Transverse colon (tissue), 4 donors: ENCODE results near the gene LRP1-AS. TPM values are rescaled to one million over a fixed set of nuclear protein-coding genes. Genes with fewer than 3 reads are reported as not detected.

ENCODE experiments used
- DNase-seq: peaks from one replicate; pipeline ENCODE4 v3.0.0-alpha.2; 2019
- H3K27ac ChIP-seq, 4 donors: fragments of 200-600 bp; sonication (generic); 2 replicates each; pipeline ENCODE4 v1.5.1; 2016 to 2018; ENCODE audit warnings: inconsistent platforms in 4 of 4
- H3K27me3 ChIP-seq: fragments of 200-600 bp; sonication (generic); 2 replicates; pipeline ENCODE4 v1.5.1; 2017; ENCODE audit warnings: inconsistent platforms
- H3K36me3 ChIP-seq, 4 donors: fragments of 200-600 bp; sonication (generic); 2 replicates each; pipeline ENCODE4 v1.5.1; 2017 to 2019; ENCODE audit warnings: inconsistent platforms in 4 of 4
- H3K4me1 ChIP-seq, 4 donors: fragments of 200-600 bp; sonication (generic); 2 replicates each; pipeline ENCODE4 v1.5.1; 2017 to 2020; ENCODE audit warnings: inconsistent platforms in 4 of 4
- H3K4me3 ChIP-seq, 4 donors: fragments of 200-600 bp; sonication (generic); 1 replicate in 1 of 4; 2 replicates in 3 of 4; pipeline versions ENCODE4 v1.5.1 to v1.6.1; 2017 to 2019; ENCODE audit warnings: inconsistent platforms in 4 of 4
- H3K9me3 ChIP-seq, 2 donors: fragments of 200-600 bp; sonication (generic); 2 replicates each; pipeline ENCODE4 v1.5.1; 2017 to 2019; ENCODE audit warnings: inconsistent platforms in 2 of 2
- EP300 ChIP-seq: sonication (generic); formaldehyde crosslinking; IDR thresholded peaks from one replicate; pipeline ENCODE4 v1.6.1; 2017; ENCODE audit warnings: antibody characterized with exemption, low read depth
- POLR2A ChIP-seq: fragments of 450-650 bp; IDR thresholded peaks from one replicate; pipeline ENCODE4 v1.6.1; 2016; ENCODE audit warnings: antibody characterized with exemption, mild to moderate bottlenecking, moderate library complexity
- POLR2AphosphoS5 ChIP-seq, 3 donors: sonication (generic); formaldehyde crosslinking; IDR thresholded peaks; one replicate each; pipeline ENCODE4 v1.6.1; 2016; ENCODE audit warnings: antibody characterized with exemption in 3 of 3
- WGBS, 2 donors: methylation state at CpG; one replicate each; pipeline ENCODE4 v1.1.5; 2018; ENCODE audit warnings: low coverage in 1 of 2; 5-methylcytosine and 5-hydroxymethylcytosine counted together
- in situ Hi-C, 4 donors: fragments of 200-750 bp; cut with MboI; loops; one replicate each; pipeline versions ENCODE4 v1.15.0 to v1.15.1; 2017; ENCODE audit warnings: low sequenced_read_pairs in 3 of 4, low pct_ligation_motif_present in 1 of 4, low pct_unique_long_range_greater_than_20kb in 1 of 4
- intact Hi-C: fragments of 100-400 bp; cut with DNase I; formaldehyde crosslinking; loops from one replicate; pipeline ENCODE4 v1.15.1; 2023; ENCODE audit warnings: low total_unique reads
- total RNA-seq, 4 donors: library from RNA; depleted of rRNA; stranded (reverse); fragments of >200 nt; gene quantifications; one replicate each; pipeline ENCODE4 v1.1.0, GENCODE V29; 2016
- TF ChIP-seq, protein P1 (sequence below), 5 experiments: fragments of 200-600 bp in 3 of 5; fragments of 450-650 bp in 2 of 5; sonication (generic) in 3 of 5; IDR thresholded peaks; 1 replicate in 2 of 5; 2 replicates in 3 of 5; pipeline ENCODE4 v1.5.1; 2016 to 2017; ENCODE audit warnings: antibody characterized with exemption in 5 of 5, inconsistent platforms in 3 of 5, mild to moderate bottlenecking in 2 of 5, moderate library complexity in 1 of 5

LRP1-AS gene
- total RNA-seq, 4 donors from 2014 or later, result not detected

DNA sequence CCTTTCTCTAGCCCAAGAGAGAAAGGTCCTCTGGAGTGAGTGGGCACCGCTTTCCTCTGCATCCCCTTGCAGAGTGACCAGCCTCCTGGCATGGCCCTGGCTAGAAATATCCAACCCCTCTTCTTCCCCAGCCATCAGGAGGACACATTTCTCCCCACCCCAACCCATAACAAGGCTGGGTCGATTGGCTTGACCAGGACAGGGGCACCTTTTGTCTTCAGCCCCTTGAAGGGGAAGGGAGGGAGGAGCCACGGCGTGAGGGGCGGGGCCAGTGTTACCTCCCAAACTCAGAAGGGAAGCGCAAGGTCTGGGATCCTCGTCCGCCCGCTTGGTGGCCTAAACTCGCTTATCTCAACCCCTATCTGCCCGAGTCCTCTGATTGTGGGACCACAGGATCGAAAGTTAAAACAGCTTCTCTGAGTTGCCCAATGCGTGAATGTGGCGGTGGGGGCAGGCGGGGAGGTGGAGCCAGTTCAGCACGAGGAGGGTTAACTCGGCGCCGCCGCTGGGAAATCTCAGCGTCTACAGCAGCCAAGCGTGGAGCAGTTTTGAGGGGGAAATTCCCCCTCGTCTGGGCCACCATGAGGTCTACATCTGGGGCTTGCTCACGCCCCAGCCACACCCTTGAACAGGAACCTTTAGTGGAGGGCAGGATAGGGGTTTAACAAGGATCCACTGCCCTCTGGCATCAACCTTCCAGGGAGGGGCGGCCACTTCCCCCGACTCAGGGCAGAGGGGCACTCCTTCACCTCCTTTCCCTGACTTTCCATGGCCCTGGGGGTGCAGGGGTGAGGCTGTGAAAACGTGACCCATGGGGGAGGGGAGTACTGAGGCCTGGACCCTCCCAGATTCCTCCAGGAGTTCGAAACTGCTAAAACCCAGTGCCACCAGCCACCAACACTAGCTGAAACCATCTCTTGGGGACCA is 37.1 kb downstream of the LRP1-AS start:
- TF ChIP-seq POLR2A (no peak), POLR2AphosphoS5 (IDR thresholded peaks at IDR 0.05) (peak in 2 of 3 donors; percentile 34 to 62)
- H3K4me1 ChIP-seq, result peaks cover 15 to 40% (median 28%) of the 10 kb centered on the region in 4 donors
- peak; percentile 82 for DNase-seq
- H3K27me3 ChIP-seq, result no peaks in the 10 kb centered on the region
- 0 to 2% methylated on average over 1 to 26 of the region's 28 CpGs for WGBS, 2 donors
- H3K4me3 ChIP-seq, result peak overlapping the region; percentile 54 to 82 (median 62)
- H3K27ac ChIP-seq, result peak overlapping the region; percentile 96 to 99 (median 98)
- H3K9me3 ChIP-seq, result no peaks in the 10 kb centered on the region
- H3K36me3 ChIP-seq, result peaks cover 0 to 24% (median 8%) of the 10 kb centered on the region in 4 donors
- intact Hi-C loops (loop anchor here (2.0 to 5.0 kb wide), 2 partner anchors 22 to 38 kb away; partner anchors contain the start of gene NAB2), in situ Hi-C loops (loop anchor here in 2 of 4 donors (5.0 kb wide), 2 partner anchors 38 to 43 kb away; no protein-coding TSS in a partner anchor)

DNA sequence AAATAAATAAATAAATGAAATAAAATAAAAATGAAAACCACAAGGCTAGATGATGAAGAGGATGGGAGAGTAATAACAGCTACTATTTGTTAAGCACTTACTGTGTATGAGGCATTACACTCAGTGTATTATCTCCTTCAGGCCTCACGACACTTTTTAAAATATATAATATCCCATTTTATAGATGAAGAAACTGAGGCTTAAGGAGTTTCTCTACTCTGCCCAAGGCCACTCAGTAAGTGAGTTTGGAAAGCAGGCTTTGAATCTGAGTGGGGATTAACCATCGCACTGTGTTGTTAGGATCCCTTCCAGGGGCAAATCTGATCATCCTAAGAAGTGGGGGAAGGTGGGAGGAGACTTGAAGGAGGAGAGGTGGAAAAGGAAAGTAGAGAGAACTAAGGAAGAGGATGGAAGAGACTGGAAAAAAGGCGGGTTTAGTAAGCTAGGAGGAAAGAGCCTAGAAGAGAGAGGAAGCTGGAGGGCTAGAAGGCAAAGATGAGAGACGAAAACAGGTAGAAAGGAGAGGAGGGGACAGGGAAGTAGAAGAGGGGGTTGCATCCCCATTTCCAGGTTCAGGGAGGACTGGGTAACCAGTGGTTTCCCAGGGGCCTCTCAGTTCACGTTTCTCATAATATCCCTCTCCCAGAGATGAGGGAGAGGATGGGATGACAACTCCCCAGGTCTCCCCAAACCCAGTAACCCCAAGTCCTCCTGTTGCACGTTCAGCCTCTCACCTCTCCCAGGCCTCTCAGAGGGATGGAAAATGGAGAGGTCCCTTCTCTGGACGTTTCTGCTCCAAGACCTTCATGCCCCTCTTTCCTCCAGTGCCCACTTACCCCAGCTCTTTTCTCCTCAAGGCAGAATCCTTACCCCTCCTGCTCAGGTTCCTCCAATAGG is 38.0 kb downstream of the LRP1-AS start:
- no peak for DNase-seq
- WGBS, 2 donors, result 44 to 78% methylated on average over 4 to 7 of the region's 7 CpGs
- intact Hi-C loops (loop anchor here (2.0 to 5.0 kb wide), 2 partner anchors 21 to 37 kb away; partner anchors contain the start of gene NAB2), in situ Hi-C loops (loop anchor here in 2 of 4 donors (5.0 kb wide), 2 partner anchors 37 to 42 kb away; no protein-coding TSS in a partner anchor)
- no peaks in the 10 kb centered on the region for H3K27me3 ChIP-seq
- peaks cover 0 to 33% (median 8%) of the 10 kb centered on the region in 4 donors for H3K36me3 ChIP-seq
- peak overlapping the region; percentile 54 to 82 (median 62) for H3K4me3 ChIP-seq
- TF ChIP-seq POLR2AphosphoS5 (IDR thresholded peaks at IDR 0.05) (no peak), POLR2A (no peak), EP300 (no peak)
- TF ChIP-seq, protein P1, sequence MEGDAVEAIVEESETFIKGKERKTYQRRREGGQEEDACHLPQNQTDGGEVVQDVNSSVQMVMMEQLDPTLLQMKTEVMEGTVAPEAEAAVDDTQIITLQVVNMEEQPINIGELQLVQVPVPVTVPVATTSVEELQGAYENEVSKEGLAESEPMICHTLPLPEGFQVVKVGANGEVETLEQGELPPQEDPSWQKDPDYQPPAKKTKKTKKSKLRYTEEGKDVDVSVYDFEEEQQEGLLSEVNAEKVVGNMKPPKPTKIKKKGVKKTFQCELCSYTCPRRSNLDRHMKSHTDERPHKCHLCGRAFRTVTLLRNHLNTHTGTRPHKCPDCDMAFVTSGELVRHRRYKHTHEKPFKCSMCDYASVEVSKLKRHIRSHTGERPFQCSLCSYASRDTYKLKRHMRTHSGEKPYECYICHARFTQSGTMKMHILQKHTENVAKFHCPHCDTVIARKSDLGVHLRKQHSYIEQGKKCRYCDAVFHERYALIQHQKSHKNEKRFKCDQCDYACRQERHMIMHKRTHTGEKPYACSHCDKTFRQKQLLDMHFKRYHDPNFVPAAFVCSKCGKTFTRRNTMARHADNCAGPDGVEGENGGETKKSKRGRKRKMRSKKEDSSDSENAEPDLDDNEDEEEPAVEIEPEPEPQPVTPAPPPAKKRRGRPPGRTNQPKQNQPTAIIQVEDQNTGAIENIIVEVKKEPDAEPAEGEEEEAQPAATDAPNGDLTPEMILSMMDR (IDR thresholded peaks at IDR 0.05), result no peak
- peaks cover 15 to 40% (median 28%) of the 10 kb centered on the region in 4 donors for H3K4me1 ChIP-seq
- peak overlapping the region; percentile 96 to 99 (median 98) for H3K27ac ChIP-seq
- H3K9me3 ChIP-seq, result no peaks in the 10 kb centered on the region

DNA sequence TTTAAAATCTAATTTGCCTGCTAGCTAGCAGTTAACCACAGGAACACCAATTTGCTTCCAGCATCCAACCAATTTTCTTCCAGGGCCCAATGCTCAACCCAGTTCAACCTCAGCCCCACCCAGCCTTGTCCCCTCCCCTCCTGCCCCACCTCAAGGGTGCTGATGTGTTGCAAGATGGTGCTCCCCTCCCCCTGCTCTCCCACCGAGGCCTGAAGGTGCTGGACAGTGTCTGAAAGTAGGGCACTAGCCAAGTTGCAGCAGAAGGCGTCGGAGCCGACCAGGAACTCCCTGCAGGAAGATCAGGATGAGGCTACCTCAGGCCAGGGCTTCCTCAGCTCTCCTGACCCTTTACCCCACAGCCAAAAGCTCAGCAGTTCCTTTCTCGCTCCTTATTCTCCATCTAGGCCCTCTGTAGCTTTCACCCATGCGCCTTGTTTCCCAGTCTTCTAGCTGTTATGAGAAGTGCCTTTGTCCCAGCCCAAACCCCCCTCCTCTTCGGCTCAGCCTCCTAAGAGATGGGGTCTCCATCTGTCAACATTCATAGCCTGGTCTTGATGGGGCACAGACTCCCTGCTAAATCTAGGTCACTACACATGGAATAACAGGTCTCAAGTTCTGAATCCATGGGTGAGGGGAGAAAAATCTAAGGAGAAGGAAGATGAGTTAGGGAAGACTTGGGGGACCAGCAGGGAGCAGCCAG is 39.8 kb downstream of the LRP1-AS start:
- TF ChIP-seq POLR2A, result no peak
- TF ChIP-seq POLR2AphosphoS5 (IDR thresholded peaks at IDR 0.05), result peak in 1 of 3 donors; percentile 37
- DNase-seq, result no peak
- H3K4me1 ChIP-seq, result peaks cover 12 to 48% (median 27%) of the 10 kb centered on the region in 4 donors
- intact Hi-C loops (no loop called here), in situ Hi-C loops (no loop called here)
- peaks cover 0 to 37% (median 10%) of the 10 kb centered on the region in 4 donors for H3K36me3 ChIP-seq
- WGBS, 2 donors, result 67 to 70% methylated on average over 3 to 7 of the region's 7 CpGs
- H3K27me3 ChIP-seq, result no peaks in the 10 kb centered on the region
- peak overlapping the region in 1 of 4 donors; percentile 26 for H3K27ac ChIP-seq
- no peak overlapping the region for H3K4me3 ChIP-seq
- H3K9me3 ChIP-seq, result no peaks in the 10 kb centered on the region

DNA sequence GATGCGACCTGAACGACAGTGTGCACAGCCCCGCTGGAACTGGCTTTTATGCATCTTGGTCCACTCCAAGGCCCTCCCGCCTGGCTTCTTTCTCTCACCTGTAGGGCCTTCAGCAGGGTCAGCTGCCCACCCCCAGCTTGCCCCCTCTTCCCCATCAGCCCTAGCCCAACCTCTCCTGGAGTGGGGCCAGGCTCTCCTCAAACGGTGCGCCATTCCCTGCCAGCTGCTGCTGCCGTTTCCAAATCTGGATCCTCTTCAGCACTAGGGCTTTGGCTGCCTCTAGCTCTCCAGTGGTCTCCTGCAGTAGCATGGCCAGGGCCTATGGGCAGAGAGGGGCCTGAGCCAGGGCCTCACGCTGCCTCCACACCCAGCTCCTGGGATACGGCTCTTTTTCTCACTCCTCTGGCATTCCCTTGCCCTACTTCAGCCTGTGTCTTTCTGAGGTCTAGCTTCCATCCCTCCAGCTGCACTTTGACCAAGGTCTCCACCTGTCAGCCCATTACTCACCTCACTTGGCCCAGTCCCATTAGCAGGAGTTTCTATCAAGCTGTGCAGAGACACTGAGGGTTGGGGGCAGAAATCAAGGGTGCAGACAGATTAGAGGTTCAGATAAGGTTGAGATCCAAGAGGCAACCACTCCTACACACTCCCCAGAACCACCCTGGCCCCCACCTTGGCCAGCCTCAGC is 41.3 kb downstream of the LRP1-AS start:
- in situ Hi-C loops (no loop called here), intact Hi-C loops (no loop called here)
- TF ChIP-seq, protein P1 (IDR thresholded peaks at IDR 0.05), result no peak
- no peak for TF ChIP-seq POLR2A
- TF ChIP-seq EP300, result no peak
- TF ChIP-seq POLR2AphosphoS5 (IDR thresholded peaks at IDR 0.05), result no peak
- Histone ChIP-seq H3K36me3 (peaks cover 0 to 37% (median 10%) of the 10 kb centered on the region in 4 donors), H3K27me3 (no peaks in the 10 kb centered on the region), H3K4me3 (no peak overlapping the region), H3K9me3 (no peaks in the 10 kb centered on the region), H3K4me1 (peaks cover 9 to 58% (median 27%) of the 10 kb centered on the region in 4 donors), H3K27ac (no peak overlapping the region)
- no peak for DNase-seq
- WGBS, 2 donors, result 80 to 93% methylated on average over 3 to 9 of the region's 9 CpGs
